GM19035 (cell line): ENCODE data around the gene PTPRG.
"Not testable (repeated sequence)": the region's sequence is repeated elsewhere in the genome, so short reads cannot be mapped to it uniquely, and the experiment has no call there.

ENCODE experiments used
- ATAC-seq: cut with Tn5 transposase; IDR thresholded peaks from one replicate; pipeline ENCODE4 v1.9.1; 2021; ENCODE audit not compliant: unreplicated experiment

Gene PTPRG

DNA sequence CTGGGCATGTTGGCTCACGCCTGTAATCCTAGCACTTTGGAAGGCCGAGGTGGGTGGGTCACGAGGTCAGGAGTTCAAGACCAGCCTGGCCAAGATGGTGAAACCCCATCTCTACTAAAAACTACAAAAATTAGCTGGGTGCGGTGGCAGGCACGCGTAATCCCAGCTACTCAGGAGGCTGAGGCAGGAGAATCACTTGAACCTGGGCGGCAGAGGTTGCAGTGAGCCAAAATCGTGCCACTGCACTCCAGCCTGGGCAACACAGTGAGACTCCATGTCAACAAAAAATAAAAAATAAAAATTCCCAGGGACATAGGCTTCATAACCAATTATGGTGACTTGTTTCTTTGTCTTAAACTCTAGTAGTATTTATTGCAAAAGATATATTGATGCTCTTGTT, 155.3 kb downstream of the PTPRG start:
- ATAC-seq = not testable (repeated sequence)

DNA sequence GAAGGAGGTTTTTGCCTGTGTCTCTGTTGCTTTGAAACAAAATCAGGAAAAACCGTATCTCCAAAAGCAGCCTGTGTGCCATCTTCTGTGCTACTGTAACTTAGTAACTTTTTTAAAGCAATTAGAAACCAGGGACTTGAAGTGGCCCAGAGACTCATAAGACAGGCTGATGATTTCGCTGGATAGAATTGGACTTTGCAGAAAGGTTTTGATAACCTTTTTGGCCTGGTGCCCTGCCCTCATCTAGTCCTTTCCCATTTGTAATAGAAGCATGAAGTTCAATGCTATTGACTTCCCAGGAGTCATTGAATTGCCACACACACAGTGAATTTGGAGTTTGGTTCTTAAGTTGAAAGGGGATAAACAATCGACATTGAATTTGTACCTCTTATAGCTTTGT, 157.2 kb downstream of the PTPRG start:
- no peak for ATAC-seq

DNA sequence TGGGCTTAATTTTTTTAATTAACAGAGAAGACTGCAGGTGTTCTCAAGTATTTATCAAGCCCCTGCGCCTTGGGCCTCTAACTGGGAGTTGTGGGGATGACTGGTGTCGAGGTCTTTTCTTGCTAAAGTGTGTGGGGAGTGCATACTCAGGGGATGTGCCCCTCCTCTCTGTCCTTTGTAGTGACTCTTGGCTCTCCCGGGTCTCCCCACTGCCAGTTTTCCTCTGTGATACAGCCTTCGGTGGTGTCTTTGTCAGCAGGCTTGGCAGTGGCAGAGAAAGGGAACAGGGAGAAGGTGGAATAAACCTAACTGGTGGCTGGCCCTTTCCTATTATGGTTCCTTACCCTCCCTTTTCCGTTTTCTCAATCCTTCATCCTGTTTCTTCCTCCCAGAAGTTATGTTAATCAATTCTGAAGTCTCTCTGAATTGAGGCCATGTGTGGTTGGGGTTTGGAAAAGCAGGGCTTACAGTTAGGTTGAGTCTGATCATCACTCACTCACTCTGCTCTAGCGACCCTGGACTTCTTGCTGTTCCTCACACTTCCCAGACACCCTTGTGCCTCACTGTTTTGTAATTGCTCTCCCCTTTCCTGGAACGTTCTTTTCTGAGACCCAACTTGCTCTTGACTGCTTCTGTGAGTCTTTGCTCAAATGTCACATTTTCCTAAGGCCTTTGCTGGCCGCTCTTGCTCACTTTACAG, 158.1 kb downstream of the PTPRG start:
- no peak for ATAC-seq

DNA sequence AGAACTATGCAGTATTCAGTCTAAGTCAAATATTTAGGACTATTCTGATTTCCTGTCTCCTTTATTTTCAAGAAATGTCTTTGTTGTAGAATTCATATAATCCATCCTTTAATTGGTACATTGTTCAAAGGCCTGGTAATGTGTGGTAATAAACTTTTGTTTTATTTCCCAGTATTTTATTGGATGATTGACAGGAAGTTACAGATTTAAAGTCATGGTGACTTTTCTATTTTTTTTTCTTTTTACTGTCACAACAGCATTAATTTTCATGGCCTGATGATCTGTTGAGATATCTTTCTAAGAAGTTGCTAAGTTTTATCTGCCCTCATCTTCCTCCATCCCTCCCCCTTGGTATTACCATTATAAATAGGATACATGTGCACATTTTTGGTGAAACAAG, 161.7 kb downstream of the PTPRG start:
- ATAC-seq = no peak

DNA sequence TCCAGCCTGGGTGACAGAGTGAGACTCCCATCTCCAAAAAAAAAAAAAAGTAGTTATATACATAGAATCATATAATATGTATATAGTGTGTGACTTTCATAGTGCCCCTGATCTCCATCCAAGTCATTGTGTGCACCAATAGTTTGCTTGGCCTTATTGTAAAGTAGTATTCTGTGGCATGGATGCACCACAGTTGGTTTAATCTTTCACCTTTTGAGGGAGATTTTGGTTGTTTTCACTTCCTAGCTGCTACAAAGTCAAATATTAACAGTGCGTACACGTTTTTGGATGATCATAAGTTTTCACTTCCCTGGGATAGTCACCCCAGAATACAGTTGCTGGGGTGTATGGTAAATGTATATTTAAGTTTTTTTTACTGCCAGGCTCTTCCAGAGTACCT, 162.8 kb downstream of the PTPRG start:
- no peak for ATAC-seq

DNA sequence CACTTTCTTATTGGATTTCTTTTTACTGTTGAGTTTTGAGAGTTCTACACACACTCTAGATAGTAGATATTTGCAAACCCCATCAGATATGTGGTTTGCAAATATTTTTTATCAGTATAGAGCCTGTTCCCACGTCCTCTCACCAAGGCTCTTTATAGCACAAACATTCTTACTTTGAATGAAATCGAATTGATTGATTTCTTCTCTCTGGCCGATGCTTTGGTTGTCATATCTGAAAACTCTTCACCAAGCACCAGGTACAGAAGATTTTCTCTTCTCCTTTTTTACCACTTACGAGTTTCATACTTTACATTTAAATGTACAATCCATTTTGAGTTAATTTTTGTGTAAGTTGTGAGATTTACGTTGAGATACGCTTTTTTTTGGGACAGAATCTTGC, 163.4 kb downstream of the PTPRG start:
- no peak for ATAC-seq

DNA sequence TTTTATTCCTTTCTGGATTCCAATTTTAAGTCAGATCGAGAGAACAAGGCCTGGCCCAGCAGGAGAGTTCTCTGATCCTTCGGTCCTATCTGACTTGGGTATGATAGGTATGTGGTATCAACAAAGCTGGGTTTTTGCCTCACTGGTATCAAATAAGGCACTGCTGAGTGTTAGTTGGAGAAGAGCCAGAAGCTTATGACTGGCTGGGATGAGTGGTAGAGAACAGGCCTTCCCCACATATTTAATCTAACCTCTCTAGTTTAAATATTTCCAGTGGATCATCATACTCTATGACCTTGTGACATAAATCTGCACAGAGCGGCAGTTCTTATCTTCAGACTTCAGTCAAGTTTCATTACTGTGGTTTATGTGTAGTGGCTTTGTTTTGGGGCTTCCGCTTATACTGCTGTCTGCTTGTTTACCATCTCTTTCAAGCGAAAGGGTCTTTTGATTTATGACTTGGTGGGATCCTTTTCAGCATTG, 164.5 kb downstream of the PTPRG start:
- no peak for ATAC-seq

DNA sequence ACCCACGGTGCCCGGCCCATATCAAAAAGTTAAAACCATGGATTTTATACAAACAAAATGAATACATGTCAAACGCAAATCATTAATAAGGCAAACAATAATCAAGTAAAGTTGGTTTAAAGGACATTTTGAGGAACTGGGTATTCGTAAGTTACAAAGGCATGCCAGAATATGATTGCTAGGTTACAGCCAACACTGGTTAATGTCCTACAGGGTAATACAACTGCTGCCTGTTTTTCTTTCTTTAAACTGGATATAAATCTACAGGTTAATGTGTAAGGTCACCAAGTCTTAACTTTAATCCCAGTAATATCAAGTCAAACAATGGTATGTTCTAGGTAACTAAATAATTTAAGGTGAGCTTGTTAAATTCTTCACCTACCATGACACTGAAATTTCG, 166.1 kb downstream of the PTPRG start:
- no peak for ATAC-seq

DNA sequence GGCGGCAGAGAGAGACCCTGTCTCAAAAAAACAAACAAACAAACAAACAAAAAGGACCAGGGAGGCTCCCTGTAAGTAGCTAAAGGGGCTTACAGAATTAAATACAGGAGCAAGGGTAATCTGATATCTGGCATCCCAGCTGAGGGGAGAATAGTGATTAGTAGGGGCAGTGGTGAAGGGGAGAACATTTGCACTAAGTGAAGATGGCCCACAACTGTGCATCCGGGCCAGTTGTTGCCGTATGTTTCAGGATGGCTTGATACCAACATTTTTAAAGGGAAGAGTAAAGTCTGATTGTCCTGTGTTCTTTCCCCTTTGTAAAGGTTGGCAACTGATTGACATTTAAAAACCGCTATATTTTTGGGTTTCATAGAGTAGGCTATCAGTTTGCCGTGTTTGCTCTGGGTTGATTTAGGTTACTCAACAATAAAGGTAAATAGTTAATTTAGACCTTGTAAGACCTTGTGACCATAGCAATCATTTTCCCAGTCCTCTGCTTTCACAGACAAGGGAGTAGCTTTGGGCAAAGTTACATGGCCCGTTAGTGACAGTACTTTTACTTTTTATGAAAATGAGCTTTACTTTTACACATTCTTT, 167.8 kb downstream of the PTPRG start:
- ATAC-seq = no peak

DNA sequence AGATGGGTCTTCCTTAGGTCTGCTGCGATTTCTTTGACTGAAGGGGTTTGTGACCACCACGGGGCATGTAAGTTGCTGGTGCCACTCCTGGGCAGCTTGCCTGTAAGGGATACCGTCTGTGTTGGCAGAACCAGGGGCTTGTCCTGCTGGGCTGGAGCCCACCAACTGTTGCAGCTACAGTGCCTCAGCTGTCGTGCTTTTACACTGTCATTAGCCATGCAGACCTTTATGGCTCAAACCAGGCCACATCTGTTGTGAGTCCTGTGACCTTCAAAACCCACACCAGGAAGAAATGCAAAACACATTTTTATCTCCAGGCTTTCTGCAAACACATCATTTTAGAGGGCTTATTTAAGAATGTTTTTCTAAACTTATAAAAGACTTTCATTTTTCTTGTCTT, 168.7 kb downstream of the PTPRG start:
- ATAC-seq = no peak

DNA sequence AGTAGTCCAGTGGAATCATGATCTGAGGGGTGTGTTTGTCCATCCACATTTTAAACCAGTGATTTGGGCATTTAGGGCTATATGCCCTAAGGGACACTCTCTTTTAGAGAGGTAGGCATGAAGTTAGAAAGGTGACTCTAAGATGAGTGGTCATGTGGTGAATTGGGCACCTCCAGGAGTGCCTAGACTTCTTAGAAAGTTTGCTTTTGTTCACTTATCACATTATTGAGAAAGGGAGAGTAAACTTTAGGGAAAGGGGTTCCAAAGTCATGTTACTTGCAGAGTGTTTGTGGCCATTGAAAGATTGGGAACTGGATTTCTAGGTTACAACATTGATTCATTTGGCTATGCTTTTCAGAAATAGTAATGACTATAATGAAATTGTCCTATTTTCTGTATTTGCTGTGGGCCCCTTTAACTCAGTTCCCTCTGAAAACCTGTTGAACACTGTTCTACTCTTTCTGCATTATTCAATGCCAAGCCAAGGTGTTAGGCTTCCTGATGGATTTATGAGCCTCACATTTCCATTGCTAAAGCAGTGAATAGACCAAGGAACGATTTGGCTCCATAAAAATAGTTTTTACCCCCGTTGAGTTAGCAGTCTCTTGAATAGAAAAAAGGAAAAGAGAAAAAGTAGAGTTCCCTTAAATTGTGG, 169.3 kb downstream of the PTPRG start:
- no peak for ATAC-seq

DNA sequence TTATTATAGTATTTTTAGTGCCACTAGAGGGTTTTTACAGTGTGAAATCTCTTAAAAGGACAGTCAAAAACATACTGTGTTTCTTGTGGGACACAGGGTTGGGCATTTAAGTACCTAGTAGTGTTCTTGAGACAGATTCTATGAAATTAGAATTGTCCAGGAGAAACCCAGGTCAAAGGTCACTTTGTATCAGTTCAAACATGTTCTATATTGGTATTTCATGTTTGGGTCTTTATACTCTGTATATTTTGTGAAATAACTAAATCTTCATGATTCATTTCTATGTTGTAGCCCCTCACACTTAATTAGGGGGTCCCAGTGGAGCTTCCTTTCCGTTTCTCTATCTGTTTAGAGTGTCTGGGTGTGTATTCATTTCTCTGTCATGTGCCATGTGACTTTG, 171.6 kb downstream of the PTPRG start:
- ATAC-seq = no peak

DNA sequence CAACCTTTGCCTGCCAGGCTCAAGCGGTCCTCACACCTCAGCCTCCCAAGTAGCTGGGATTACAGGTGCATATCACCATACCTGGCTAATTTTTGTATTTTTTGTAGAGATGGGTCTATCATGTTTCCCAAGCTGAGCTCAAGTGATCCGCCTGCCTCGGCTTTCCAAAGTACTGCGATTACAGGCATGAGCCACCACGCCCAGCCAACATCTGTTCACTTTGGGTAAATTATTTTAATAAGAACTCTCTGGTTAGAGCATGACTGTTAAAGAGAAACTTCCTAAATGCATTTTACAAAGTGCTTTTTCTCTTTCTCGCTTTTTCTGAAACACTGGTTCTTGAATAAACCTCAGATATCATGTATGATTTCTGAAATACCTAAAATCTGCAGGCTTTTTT, 172.5 kb downstream of the PTPRG start:
- no peak for ATAC-seq

DNA sequence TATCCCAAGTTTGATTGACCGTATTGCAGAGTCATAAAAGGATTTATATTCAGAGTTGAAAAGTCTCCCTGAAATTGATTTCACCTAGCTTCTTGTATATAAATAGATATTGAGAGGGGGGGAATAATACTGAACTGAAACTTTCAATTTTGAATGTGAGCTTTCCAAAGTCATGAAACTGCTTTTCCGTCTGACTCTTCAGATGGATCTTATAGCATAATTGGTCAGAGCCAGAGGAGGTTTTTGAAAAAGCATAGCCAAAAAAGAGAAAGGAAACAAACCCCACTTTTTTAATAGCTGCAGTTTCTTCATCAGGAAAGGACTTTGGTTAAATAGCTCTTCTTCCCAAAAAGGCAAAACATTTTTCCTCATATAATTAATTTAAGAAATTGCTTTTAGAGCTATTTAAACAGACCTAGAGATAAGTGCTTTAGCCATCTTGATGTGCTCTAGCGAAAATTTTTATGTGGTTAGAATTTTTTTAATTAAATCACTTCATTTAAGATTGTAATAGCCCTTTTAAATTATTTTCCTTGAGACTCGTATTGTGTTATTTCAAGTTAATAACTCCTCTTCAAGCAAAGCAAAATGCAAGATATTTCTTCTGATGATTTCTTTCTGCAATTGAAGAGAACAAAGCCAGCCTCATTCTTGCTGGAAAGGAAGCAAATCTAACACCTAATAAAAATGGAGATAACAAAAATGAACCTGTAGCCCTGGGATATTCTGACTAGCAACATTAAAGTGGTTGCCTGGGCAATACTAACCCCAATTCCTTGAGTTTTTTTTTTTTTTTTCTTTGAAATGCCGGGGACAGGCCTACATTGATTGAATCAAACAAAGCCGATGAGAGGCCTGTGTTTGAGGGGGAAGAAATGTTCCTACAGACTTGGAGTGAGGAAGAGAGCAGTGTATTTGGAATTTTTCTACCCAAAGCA, 173.6 kb downstream of the PTPRG start:
- no peak for ATAC-seq

DNA sequence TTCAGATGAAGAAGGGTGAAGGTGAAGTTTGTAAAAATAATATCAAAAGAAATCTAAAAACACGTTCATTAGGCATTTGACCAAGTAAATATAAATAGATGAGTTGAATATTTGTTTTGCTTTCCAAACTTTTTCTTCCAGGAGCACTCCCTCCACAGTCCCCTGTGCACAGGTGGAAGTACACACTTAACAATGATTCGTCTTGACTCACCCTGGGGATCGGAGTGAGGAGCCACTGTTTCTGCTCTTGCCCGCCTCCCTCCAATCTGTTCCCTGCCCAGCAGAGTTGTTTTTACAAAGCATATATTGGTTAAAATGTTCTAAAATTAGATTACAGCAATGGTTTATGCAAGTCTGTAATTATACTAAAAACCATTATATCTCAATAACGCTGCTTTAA, 175.1 kb downstream of the PTPRG start:
- ATAC-seq = no peak

DNA sequence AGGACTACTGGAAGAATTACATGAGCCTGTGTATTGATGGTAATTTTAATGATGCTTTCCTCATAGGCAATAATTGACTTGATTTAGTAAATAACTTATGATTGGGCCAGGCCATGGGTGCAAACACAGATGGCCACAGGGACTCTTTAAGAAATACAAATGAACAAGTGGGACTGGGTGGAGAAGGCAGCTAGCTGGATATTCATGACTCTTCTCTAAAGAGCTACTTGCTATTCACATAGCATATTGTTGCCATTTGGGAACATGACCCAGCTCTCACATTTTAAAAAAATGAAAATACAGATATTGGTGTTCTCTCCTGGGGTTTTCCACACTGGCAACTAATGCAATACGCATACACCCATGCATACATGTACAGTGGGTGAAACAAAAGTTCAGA, 178.3 kb downstream of the PTPRG start:
- ATAC-seq = no peak

DNA sequence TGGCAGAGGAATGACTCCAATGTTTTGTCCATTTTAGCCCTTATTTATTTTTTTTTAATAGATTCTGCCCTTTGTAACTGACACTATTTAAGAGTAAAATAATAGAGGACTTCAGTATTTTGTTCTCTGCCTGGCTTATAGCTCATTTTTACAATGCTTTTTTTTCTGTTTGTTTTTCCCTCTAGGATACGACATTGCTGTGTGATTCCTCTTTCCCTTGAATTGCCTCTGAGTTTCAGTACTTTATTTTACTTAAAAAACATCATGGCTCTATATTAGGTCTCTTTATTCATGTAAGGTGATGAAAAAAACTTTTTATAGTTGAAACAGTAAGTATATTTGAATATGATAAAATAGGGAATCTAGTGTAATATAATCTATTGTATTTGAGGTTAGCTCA, 179.1 kb downstream of the PTPRG start:
- ATAC-seq = no peak

DNA sequence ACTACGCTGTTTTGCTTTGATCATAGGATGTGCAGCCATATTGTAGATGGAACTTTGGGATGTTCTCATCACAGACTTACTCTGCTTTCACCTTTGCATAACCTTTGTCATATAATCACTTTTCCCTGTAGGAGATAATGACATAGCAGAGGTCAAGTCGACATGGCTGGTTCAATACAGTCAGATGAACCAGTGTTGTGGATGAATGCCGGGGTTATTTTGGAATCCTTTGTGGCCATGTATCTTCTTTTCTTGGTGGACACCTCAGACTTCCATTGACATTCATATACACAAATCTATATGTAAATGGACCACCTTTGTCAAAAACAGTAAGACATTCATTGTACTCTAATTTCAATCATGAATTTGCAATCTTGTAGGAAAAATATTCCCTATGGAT, 180.2 kb downstream of the PTPRG start:
- ATAC-seq = no peak

DNA sequence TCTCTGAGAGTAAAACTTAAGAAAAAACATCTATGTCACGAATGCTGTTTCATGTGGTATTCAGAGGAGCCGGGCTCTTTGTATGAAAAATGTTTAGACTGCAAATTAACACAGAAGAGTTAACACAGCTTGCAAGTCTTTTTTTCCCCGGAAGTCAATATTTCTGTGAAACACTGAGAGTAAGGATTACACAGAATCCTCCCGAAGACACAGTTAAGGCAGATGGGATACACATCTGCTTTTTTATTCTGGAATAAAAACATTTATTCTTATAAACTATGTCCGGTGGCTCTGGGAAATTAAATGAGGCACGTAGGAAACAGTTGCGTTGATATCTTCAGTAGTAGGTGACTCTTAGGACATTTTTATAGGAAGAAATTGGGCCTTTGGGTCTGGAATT, 180.6 kb downstream of the PTPRG start:
- ATAC-seq = no peak

DNA sequence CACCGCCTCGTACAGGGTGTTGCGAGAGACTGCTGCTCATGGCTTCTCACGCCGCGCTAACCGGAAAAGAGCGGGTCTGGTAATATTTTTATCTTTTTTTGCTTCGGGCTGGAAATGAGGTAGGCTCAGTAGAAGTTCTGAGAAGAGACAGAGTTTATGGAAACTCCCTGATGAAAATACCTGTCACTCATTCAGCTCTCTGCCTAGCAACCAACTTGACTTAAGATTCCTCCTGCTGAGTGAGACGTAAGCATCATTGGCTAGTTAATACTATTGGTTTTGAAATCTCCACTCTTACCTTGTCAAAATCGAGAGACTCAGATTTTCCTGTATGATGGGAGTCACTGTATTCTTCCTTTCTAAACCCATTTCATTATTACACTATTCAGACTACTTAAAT, 181.7 kb downstream of the PTPRG start:
- ATAC-seq = no peak

DNA sequence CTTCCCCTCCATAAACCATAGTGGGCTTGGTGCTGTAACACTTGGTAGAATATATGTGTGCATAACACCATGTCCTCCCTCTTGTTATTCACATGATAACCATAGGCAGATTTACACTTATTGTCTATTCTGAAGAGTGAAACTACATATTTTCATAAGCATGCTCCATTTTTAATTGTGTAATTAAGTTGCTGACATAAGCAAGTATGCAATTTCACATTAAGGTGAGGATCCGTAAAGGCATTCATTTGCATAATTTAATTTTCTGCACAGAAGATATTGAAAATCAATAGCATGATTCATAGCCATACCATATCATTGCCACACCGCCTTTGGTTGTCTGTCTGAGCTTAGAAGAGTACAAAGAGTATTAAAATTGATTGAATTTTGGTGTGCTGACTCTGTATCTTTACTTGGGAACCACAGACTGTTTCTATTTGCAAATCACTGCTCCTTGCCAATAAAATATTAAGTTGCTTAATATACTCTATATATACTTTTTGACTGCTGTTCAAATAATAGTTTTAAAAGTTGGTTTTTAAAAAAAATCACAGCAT, 182.4 kb downstream of the PTPRG start:
- ATAC-seq = no peak
